Muscle of leg (tissue), 11 donors: ENCODE data around the gene PLEKHM2. TPM values are rescaled to one million over a fixed set of nuclear protein-coding genes. Genes with fewer than 3 reads are reported as not detected.

ENCODE experiments used
- DNase-seq: peaks from one replicate; pipeline ENCODE4 v3.0.0; 2013
- H3K27ac ChIP-seq: one replicate; pipeline ENCODE4 v1.5.1; 2013; ENCODE audit warnings: mild to moderate bottlenecking, low read length, control low read depth
- H3K27me3 ChIP-seq: one replicate; pipeline ENCODE4 v1.6.1; 2013; ENCODE audit warnings: low read length; ENCODE audit not compliant: control insufficient read depth, insufficient read depth
- H3K36me3 ChIP-seq: one replicate; pipeline ENCODE4 v1.6.1; 2013; ENCODE audit warnings: low read length; ENCODE audit not compliant: control insufficient read depth, insufficient read depth
- H3K4me1 ChIP-seq: one replicate; pipeline ENCODE4 v1.6.1; 2013; ENCODE audit warnings: low read length; ENCODE audit not compliant: control insufficient read depth, insufficient read depth
- H3K4me3 ChIP-seq: one replicate; pipeline ENCODE4 v1.5.1; 2013; ENCODE audit warnings: low read length, control low read depth
- H3K9me3 ChIP-seq: replicated peaks from 2 replicates; pipeline ENCODE4 v1.6.1; 2013; ENCODE audit warnings: low read depth, low read length; ENCODE audit not compliant: control insufficient read depth
- WGBS: methylation state at CpG from one replicate; pipeline ENCODE4 v1.1.5; 2013; ENCODE audit warnings: missing lambda C conversion rate; ENCODE audit not compliant: insufficient coverage; 5-methylcytosine and 5-hydroxymethylcytosine counted together
- polyA plus RNA-seq, 8 donors: library from polyadenylated mRNA; unstranded; fragments of 120-200 nt; gene quantifications; one replicate each; pipeline versions ENCODE4 v1.2.1 to v1.2.3, GENCODE V29; 2013; ENCODE audit warnings: inconsistent platforms in 1 of 8, low replicate concordance in 1 of 8; ENCODE audit not compliant: insufficient read length in 8 of 8, insufficient read depth in 1 of 8
- total RNA-seq: library from RNA; stranded (reverse); fragments of 120-200 nt; gene quantifications from one replicate; pipeline ENCODE4 v1.2.4, GENCODE V29; 2013

The PLEKHM2 gene
- total and polyA plus RNA-seq, 9 donors = 29.9 to 55.6 (median 50.2) TPM

GRCh38 chr1:15682936-15683341 lies 1.2 kb upstream of the PLEKHM2 start:
- Histone ChIP-seq H3K27ac (peak overlapping the region; percentile 20), H3K36me3 (no peaks in the 10 kb centered on the region), H3K27me3 (no peaks in the 10 kb centered on the region), H3K9me3 (no peaks in the 10 kb centered on the region), H3K4me1 (peaks cover 17% of the 10 kb centered on the region), H3K4me3 (no peak overlapping the region)
- no peak for DNase-seq
- WGBS = 82% methylated on average over 4 of the region's 4 CpGs

- peaks cover 17% of the 10 kb centered on the region for H3K4me1 ChIP-seq
- WGBS = 38% methylated on average over 17 of the region's 18 CpGs
These were observed 628 bp upstream of the PLEKHM2 start for GRCh38 chr1:15683345-15684039.

GRCh38 chr1:15684468-15685291 lies 560 bp downstream of the PLEKHM2 start:
- Histone ChIP-seq H3K4me1 (peaks cover 17% of the 10 kb centered on the region), H3K36me3 (peaks cover 3% of the 10 kb centered on the region), H3K27ac (peak overlapping the region; percentile 92), H3K27me3 (no peaks in the 10 kb centered on the region), H3K4me3 (peak overlapping the region; percentile 74), H3K9me3 (no peaks in the 10 kb centered on the region)
- WGBS = under 1% methylated on average over 62 of the region's 72 CpGs
- peak; percentile 52 for DNase-seq

More at GRCh38 chr1:15683345-15684039, 628 bp upstream of the PLEKHM2 start:
- no peak for DNase-seq
- Histone ChIP-seq H3K27ac (peak overlapping the region; percentile 95), H3K27me3 (no peaks in the 10 kb centered on the region), H3K9me3 (no peaks in the 10 kb centered on the region), H3K4me3 (peak overlapping the region; percentile 90), H3K36me3 (no peaks in the 10 kb centered on the region)

GRCh38 chr1:15685820-15686219 lies 1.7 kb downstream of the PLEKHM2 start:
- DNase-seq = no peak
- Histone ChIP-seq H3K27me3 (no peaks in the 10 kb centered on the region), H3K36me3 (peaks cover 5% of the 10 kb centered on the region), H3K27ac (no peak overlapping the region), H3K4me3 (no peak overlapping the region), H3K9me3 (no peaks in the 10 kb centered on the region), H3K4me1 (peaks cover 19% of the 10 kb centered on the region)
- 60% methylated on average over 4 of the region's 4 CpGs for WGBS

- H3K27ac ChIP-seq = no peak overlapping the region
- no peaks in the 10 kb centered on the region for H3K9me3 ChIP-seq
- WGBS = no CpG with 5 or more reads among the region's 2 CpGs
- H3K27me3 ChIP-seq = no peaks in the 10 kb centered on the region
- peaks cover 5% of the 10 kb centered on the region for H3K36me3 ChIP-seq
- no peak overlapping the region for H3K4me3 ChIP-seq
- peaks cover 33% of the 10 kb centered on the region for H3K4me1 ChIP-seq
- DNase-seq = no peak
These were observed 3.3 kb downstream of the PLEKHM2 start for GRCh38 chr1:15687446-15687845.

- no peak overlapping the region for H3K4me3 ChIP-seq
- peaks cover 5% of the 10 kb centered on the region for H3K36me3 ChIP-seq
- no peaks in the 10 kb centered on the region for H3K27me3 ChIP-seq
- no peaks in the 10 kb centered on the region for H3K9me3 ChIP-seq
- no peak for DNase-seq
- 100% methylated on average over 1 of the region's 6 CpGs for WGBS
- peaks cover 31% of the 10 kb centered on the region for H3K4me1 ChIP-seq
- no peak overlapping the region for H3K27ac ChIP-seq
These were observed 6.2 kb downstream of the PLEKHM2 start for GRCh38 chr1:15690317-15690716.

- peak; percentile 84 for DNase-seq
- Histone ChIP-seq H3K27me3 (no peaks in the 10 kb centered on the region), H3K4me3 (no peak overlapping the region), H3K9me3 (no peaks in the 10 kb centered on the region), H3K27ac (peak overlapping the region; percentile 79), H3K4me1 (peaks cover 26% of the 10 kb centered on the region), H3K36me3 (peaks cover 8% of the 10 kb centered on the region)
- 19% methylated on average over 9 of the region's 11 CpGs for WGBS
These were observed 7.4 kb downstream of the PLEKHM2 start for GRCh38 chr1:15691434-15692032.

GRCh38 chr1:15692121-15692682 lies 8.1 kb downstream of the PLEKHM2 start:
- 100% methylated on average over 1 of the region's 5 CpGs for WGBS

GRCh38 chr1:15693371-15693770 lies 9.3 kb downstream of the PLEKHM2 start:
- no peaks in the 10 kb centered on the region for H3K9me3 ChIP-seq
- 68% methylated on average over 3 of the region's 5 CpGs for WGBS
- peaks cover 34% of the 10 kb centered on the region for H3K4me1 ChIP-seq
- no peak overlapping the region for H3K27ac ChIP-seq
- DNase-seq = no peak
- H3K4me3 ChIP-seq = no peak overlapping the region
- peaks cover 13% of the 10 kb centered on the region for H3K36me3 ChIP-seq
- no peaks in the 10 kb centered on the region for H3K27me3 ChIP-seq

More at GRCh38 chr1:15692121-15692682, 8.1 kb downstream of the PLEKHM2 start:
- no peak overlapping the region for H3K4me3 ChIP-seq
- H3K4me1 ChIP-seq = peaks cover 33% of the 10 kb centered on the region
- no peaks in the 10 kb centered on the region for H3K27me3 ChIP-seq
- no peak for DNase-seq
- H3K36me3 ChIP-seq = peaks cover 12% of the 10 kb centered on the region
- no peaks in the 10 kb centered on the region for H3K9me3 ChIP-seq
- peak overlapping the region; percentile 79 for H3K27ac ChIP-seq
